SK-N-MC (cell line): ENCODE measurements around the gene USP13.

Experiments
- DNase-seq: peaks from one replicate; pipeline ENCODE4 v3.0.0-alpha.2; 2011; ENCODE audit warnings: low read depth, low spot score
- H3K27ac ChIP-seq: fragments of 200-600 bp; sonication (generic); 2 replicates; pipeline ENCODE4 v1.5.1; 2016; ENCODE audit warnings: mixed run types
- H3K36me3 ChIP-seq: fragments of 200-600 bp; sonication (generic); 2 replicates; pipeline ENCODE4 v1.6.1; 2017; ENCODE audit warnings: antibody characterized with exemption, low read length, mixed read lengths; ENCODE audit not compliant: insufficient read depth
- H3K4me3 ChIP-seq: fragments of 200-600 bp; sonication (generic); 2 replicates; pipeline ENCODE4 v1.5.1; 2016
- H3K9ac ChIP-seq: fragments of 200-600 bp; sonication (generic); 2 replicates; pipeline ENCODE4 v1.8.0; 2017; ENCODE audit warnings: mixed run types, mixed read lengths; ENCODE audit not compliant: insufficient read length
- H3K9me3 ChIP-seq: fragments of 200-600 bp; sonication (generic); 2 replicates; pipeline ENCODE4 v1.6.1; 2017; ENCODE audit warnings: low read depth, mild to moderate bottlenecking, antibody characterized with exemption, low read length, moderate library complexity, mixed read lengths
- EZH2 ChIP-seq: fragments of 200-600 bp; sonication (generic); IDR thresholded peaks from one replicate; pipeline ENCODE4 v1.6.1; 2017; ENCODE audit warnings: antibody characterized with exemption
- FOXP2 ChIP-seq: optimal IDR thresholded peaks from 2 replicates; pipeline ENCODE3; 2011; ENCODE audit warnings: mild to moderate bottlenecking, moderate library complexity; ENCODE audit not compliant: insufficient read depth; ENCODE audit errors: extremely low read length, control extremely low read depth
- POLR2AphosphoS5 ChIP-seq: IDR thresholded peaks from 2 replicates; pipeline ENCODE4 v1.6.1; 2012; ENCODE audit warnings: mild to moderate bottlenecking, low read depth, low read length, borderline replicate concordance

Gene USP13

DNA sequence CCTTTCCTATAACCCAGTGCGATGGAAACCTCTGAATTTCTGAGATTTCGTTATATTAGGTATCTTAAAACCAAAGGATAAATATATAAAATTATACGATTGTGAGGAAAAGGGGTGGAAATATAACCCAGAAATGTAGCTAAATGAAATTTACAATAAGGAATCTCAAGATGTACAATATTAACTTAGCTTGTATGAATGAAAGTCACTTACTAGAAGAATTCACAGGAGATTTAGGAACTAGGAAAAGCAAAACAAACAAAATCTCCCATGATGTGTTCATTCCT, 159.2 kb downstream of the USP13 start:
- H3K27ac ChIP-seq = no peak overlapping the region
- DNase-seq = no peak
- TF ChIP-seq FOXP2 (no peak), POLR2AphosphoS5 (no peak), EZH2 (no peak)
- H3K9ac ChIP-seq = no peak overlapping the region
- H3K36me3 ChIP-seq = no peaks in the 10 kb centered on the region
- no peak overlapping the region for H3K4me3 ChIP-seq
- no peaks in the 10 kb centered on the region for H3K9me3 ChIP-seq

DNA sequence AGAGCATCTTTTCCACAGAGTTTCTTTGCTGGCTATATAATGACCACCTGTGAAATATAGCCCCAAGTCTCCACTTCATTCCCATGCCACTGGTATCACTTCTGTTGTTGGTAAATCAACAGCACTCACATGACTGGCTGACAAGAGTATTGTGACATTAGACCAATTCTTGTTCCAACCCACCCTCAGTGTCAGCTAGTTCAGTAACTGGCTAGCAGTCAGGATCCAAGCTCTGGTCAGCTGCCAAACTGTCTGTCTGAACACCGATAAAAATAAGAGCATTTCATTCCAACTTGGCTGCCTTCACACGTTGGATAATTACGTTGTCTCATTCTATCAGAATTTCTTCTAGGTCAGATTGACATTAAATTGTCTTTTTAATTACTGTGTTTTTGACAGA, 166.5 kb downstream of the USP13 start:
- DNase-seq = no peak
- Histone ChIP-seq H3K36me3 (no peaks in the 10 kb centered on the region), H3K27ac (no peak overlapping the region)

DNA sequence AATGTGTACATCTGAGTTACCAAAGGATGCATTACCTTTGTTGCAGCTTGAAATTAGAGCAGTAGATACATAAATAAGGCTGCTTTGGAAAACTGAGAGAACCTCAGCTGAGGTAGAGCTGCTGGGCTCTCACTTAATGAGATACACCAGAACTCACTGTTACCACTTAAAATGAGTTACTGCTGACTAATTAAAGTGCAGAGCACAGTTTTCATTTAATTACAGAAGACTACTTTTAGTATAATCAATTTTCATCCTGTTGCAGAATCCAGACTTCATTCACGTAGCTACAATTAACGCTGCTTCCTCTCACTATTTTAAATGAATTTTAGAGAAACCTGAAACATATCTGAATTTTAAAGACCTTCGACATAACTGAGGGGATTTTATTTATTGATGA, 169.5 kb downstream of the USP13 start:
- no peaks in the 10 kb centered on the region for H3K9me3 ChIP-seq
- DNase-seq = no peak
- no peaks in the 10 kb centered on the region for H3K36me3 ChIP-seq
- TF ChIP-seq POLR2AphosphoS5 = no peak
- TF ChIP-seq EZH2 = no peak
- no peak for TF ChIP-seq FOXP2
- no peak overlapping the region for H3K4me3 ChIP-seq
- no peak overlapping the region for H3K9ac ChIP-seq
- no peak overlapping the region for H3K27ac ChIP-seq

More for the DNA sequence above, 166.5 kb downstream of the USP13 start:
- no peak overlapping the region for H3K4me3 ChIP-seq
- TF ChIP-seq POLR2AphosphoS5 (no peak), EZH2 (no peak), FOXP2 (no peak)
- no peak overlapping the region for H3K9ac ChIP-seq
- no peaks in the 10 kb centered on the region for H3K9me3 ChIP-seq

DNA sequence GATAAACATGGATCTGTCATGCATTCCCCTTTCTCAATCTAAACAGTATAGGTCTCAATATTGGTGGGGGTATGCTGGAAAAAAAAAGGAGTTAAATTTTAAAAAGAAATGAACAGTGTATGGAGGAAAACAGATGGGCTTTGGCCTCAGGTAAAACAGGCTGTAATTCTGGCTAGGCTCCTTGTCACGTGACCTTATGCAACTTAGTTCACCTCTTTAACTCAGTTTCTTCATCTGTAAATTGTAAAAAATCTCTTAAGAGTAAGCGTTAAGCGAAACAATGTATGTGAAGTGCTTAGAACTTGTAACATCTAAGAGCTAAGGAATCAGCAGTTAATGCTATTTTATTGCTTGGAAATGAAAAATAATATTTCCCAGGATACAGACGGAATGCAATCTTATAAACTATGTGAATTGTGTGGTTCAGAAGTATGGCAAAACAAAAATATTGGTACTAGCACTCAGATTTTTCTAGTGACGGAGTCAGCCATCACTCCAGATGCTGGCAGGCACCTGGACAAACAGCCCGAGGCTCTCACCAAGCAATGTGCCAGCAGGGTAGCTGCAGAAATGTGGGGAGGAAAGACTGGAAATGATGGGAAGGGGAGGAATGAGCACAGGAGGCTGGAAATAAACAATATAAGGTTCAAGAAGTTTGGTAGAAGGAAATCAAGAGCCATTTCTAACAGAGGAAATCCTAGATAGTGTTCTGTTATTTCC, 172.8 kb downstream of the USP13 start:
- H3K4me3 ChIP-seq = no peak overlapping the region
- TF ChIP-seq EZH2 (no peak), POLR2AphosphoS5 (no peak), FOXP2 (no peak)
- H3K9ac ChIP-seq = no peak overlapping the region
- no peak overlapping the region for H3K27ac ChIP-seq
- no peaks in the 10 kb centered on the region for H3K36me3 ChIP-seq
- no peaks in the 10 kb centered on the region for H3K9me3 ChIP-seq
- no peak for DNase-seq

DNA sequence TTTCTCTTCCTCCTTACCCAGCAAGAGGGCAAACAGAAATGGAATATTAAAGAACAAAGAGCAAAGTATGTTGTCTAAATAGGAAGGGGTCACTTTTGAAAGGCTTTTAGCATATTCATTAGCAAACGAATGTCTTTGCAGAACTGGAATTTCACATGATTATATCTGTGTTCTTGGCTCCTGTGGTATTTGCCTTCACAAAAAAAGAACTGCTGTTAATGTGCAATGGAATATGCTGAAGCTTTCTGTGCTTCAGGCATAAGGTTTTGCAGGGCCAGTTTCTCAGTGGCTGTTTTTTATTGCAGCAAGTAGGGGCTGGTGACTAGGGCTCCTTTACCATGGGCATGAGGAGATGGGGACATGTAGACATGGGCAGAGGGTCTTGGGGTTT, 173.4 kb downstream of the USP13 start:
- no peaks in the 10 kb centered on the region for H3K9me3 ChIP-seq
- TF ChIP-seq FOXP2 = no peak
- no peak for TF ChIP-seq EZH2
- TF ChIP-seq POLR2AphosphoS5 = no peak

DNA sequence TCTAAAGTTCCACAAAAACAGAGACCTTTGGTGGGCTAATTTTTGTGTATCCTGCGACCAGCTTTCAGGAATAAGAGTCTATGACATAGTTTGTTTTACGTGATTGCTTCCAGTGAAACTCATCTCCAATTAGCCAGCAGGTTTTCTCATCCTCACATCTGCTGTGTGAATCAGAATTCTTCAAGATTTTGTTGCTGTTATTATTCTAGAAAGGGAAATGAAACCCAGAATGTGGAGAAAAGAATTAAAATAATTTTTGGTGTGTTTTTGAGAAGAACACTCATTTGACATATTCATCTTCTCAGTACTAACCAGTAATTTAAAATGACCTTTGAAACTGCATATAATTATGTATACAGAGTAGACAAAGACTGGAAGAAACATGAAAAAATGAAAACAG, 175.9 kb downstream of the USP13 start:
- Histone ChIP-seq H3K4me3 (no peak overlapping the region), H3K9ac (no peak overlapping the region), H3K36me3 (no peaks in the 10 kb centered on the region), H3K27ac (no peak overlapping the region), H3K9me3 (no peaks in the 10 kb centered on the region)
- DNase-seq = no peak
- TF ChIP-seq FOXP2 (no peak), POLR2AphosphoS5 (no peak), EZH2 (no peak)

More for the DNA sequence above, 173.4 kb downstream of the USP13 start:
- no peak for DNase-seq
- Histone ChIP-seq H3K4me3 (no peak overlapping the region), H3K36me3 (no peaks in the 10 kb centered on the region), H3K9ac (no peak overlapping the region), H3K27ac (no peak overlapping the region)

DNA sequence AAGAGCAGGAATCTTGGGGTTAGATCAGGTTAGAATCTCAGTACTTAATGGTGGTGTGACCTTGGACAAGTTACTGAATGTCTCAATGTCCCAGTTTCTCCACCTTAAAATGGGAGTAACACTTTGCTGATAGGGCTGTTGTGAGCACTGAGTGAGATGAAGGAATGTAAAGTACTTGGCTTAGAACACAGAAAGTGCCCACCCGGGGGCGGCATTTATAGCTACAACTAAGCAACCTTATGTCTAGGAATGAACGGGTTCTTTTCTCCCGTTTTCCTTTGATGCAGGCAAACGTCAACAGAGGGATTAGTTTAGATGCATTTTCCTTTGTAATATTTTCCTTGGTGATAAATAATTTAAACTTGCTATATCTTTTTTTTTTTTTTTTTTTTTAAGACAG, 176.6 kb downstream of the USP13 start:
- H3K4me3 ChIP-seq = no peak overlapping the region
- no peak for DNase-seq
- H3K9me3 ChIP-seq = no peaks in the 10 kb centered on the region
- H3K27ac ChIP-seq = no peak overlapping the region
- TF ChIP-seq POLR2AphosphoS5 (no peak), EZH2 (no peak), FOXP2 (no peak)
- H3K9ac ChIP-seq = no peak overlapping the region
- H3K36me3 ChIP-seq = no peaks in the 10 kb centered on the region

DNA sequence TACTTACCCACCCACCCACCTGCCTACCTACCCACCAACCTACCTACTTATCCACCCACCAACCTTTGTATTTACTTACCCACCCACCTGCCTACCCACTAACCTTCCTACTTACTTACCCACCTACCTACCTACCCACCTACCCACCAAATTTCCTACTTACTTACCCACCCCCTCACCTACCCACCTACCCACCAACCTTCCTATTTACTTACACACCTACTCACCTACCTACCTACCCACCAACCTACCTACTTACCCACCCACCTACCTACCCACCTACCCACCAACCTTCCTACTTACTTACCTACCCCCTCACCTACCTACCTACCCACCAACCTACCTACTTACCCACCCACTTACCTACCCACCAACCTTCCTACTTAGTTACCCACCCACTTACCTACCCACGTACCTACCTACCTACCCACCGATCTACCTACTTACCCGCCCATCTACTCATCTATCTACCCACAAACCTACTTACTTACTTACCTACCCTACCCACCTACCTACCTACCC, 179.6 kb downstream of the USP13 start:
- H3K9me3 ChIP-seq = no peaks in the 10 kb centered on the region
- no peak for DNase-seq
- no peak overlapping the region for H3K27ac ChIP-seq
- H3K4me3 ChIP-seq = no peak overlapping the region
- no peak overlapping the region for H3K9ac ChIP-seq
- TF ChIP-seq POLR2AphosphoS5 (no peak), FOXP2 (no peak), EZH2 (no peak)
- no peaks in the 10 kb centered on the region for H3K36me3 ChIP-seq

DNA sequence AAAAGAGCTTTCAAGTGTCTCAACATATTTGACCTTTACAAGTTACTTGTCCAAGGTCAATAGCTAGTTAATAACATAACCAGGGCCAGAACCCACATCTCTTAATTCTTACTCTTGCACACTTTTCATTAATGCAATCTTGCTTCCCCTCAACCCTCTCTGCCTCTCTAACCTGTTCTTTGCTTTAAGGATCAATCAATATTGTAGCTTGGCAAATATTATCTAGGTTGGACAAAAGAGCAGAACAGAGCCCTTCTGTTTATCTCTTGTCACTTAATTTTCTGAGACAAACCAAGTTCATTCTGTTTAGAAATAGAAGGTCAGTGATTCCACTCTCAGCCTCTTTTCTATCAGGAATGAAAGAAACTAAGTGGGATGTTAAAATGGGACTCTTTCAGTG, 180.5 kb downstream of the USP13 start:
- H3K9ac ChIP-seq = no peak overlapping the region
- no peaks in the 10 kb centered on the region for H3K36me3 ChIP-seq
- no peak for DNase-seq
- H3K27ac ChIP-seq = no peak overlapping the region
- no peak for TF ChIP-seq FOXP2
- TF ChIP-seq EZH2 = no peak
- TF ChIP-seq POLR2AphosphoS5 = no peak
- H3K4me3 ChIP-seq = no peak overlapping the region
- no peaks in the 10 kb centered on the region for H3K9me3 ChIP-seq
